H1 (cell line): ENCODE results near the gene VENTX. TPM values are rescaled to one million over a fixed set of nuclear protein-coding genes. Genes with fewer than 3 reads are reported as not detected.

Source experiments
- EZH2 ChIP-seq: fragments of 200-600 bp; sonication (generic); IDR thresholded peaks from 2 replicates; pipeline ENCODE4 v1.7.1; 2012; ENCODE audit warnings: low read depth, mild to moderate bottlenecking, moderate library complexity, low read length, inconsistent platforms; ENCODE audit not compliant: severe bottlenecking
- GABPA ChIP-seq: IDR thresholded peaks from 2 replicates; pipeline ENCODE4 v1.6.1; 2011; ENCODE audit warnings: mild to moderate bottlenecking, low read length, moderate library complexity, borderline replicate concordance; ENCODE audit not compliant: insufficient read depth
- RAD21 ChIP-seq, 2 experiments: IDR thresholded peaks in 1 of 2; conservative IDR thresholded peaks in 1 of 2; 2 replicates each; pipeline ENCODE4 v1.6.1; 2011; ENCODE audit warnings: low read depth in 2 of 2, low read length in 2 of 2, improper control_type of control experiment in 1 of 2, inconsistent platforms in 1 of 2, mild to moderate bottlenecking in 1 of 2, moderate library complexity in 1 of 2
- SIRT6 ChIP-seq: IDR thresholded peaks from one replicate; pipeline ENCODE4 v1.7.1; 2012; ENCODE audit warnings: low read length, inconsistent platforms
- TEAD4 ChIP-seq: IDR thresholded peaks from 2 replicates; pipeline ENCODE4 v1.6.1; 2012; ENCODE audit warnings: low read depth, low read length, inconsistent platforms, mixed read lengths
- polyA plus RNA-seq, 7 experiments: library from polyadenylated mRNA; depleted of rRNA in 3 of 7; stranded (reverse) in 5 of 7; unstranded in 2 of 7; fragments of >200 nt in 5 of 7; fragments of 200-250 nt in 2 of 7; gene quantifications; 1 replicate in 5 of 7; 2 replicates in 1 of 7; 4 replicates in 1 of 7; pipeline versions ENCODE4 v1.2.1 to v1.2.3, GENCODE V29; 2011 to 2013; ENCODE audit warnings: missing spikeins in 2 of 7, mixed read lengths in 2 of 7
- total RNA-seq: library from RNA; stranded (reverse); fragmentation: NEBNext Ultra II Directional; extraction: Animal tissue kit (Norgen Biotek cat#: 25700); gene quantifications from 2 replicates; pipeline ENCODE4 v1.2.1, GENCODE V29; 2021

Gene VENTX
- total and polyA plus RNA-seq, 2 of the 8 experiments (the other 6 are each of a cell fraction or from before 2014, with no cell fraction given), result 5.6 TPM

GRCh38 chr10:133252223-133252552 is 14.5 kb downstream of the VENTX start (continued):
- TF ChIP-seq RAD21 (IDR thresholded peaks at IDR 0.05 in 1 of 2, conservative IDR thresholded peaks at IDR 0.05 in 1 of 2; ENCODE audit: low read depth in 2 of 2, low read length in 2 of 2) (no peak), GABPA (no peak), TEAD4 (no peak), SIRT6 (no peak), EZH2 (no peak)
